ENCODE measurements around the gene DISC1. TPM values are rescaled to one million over a fixed set of nuclear protein-coding genes. Genes with fewer than 3 reads are reported as not detected.

The DISC1 gene
- total and polyA plus RNA-seq, 2 donors (not counting 1 experiment from before 2014, with no cell fraction given), result 2.0 to 4.3 TPM

- Histone ChIP-seq H4K20me1 (ENCODE audit: control insufficient read depth, extremely low read depth, insufficient read depth, low read length) (no peaks in the 10 kb centered on the region), H3K4me1 (ENCODE audit: control insufficient read depth, extremely low read depth, insufficient read depth, low read length) (no peaks in the 10 kb centered on the region), H3K27ac (ENCODE audit: insufficient read depth, low read length) (no peak overlapping the region), H3K79me2 (ENCODE audit: control insufficient read depth, insufficient read depth, low read length) (no peaks in the 10 kb centered on the region), H2AFZ (ENCODE audit: low read length) (no peak overlapping the region), H3K9me3 (ENCODE audit: control insufficient read depth, insufficient read depth, low read depth, low read length) (no peaks in the 10 kb centered on the region), H3K36me3 (ENCODE audit: control insufficient read depth, insufficient read depth, low read length) (no peaks in the 10 kb centered on the region), H3K9ac (ENCODE audit: insufficient read depth, low read length) (no peak overlapping the region), H3K4me2 (ENCODE audit: extremely low read depth, insufficient read depth, low read length) (no peak overlapping the region), H3K27me3 (ENCODE audit: control insufficient read depth, insufficient read depth, low read length) (no peaks in the 10 kb centered on the region), H3K4me3 (replicated peaks in 1 of 4; ENCODE audit: control extremely low read depth in 1 of 4, insufficient read depth in 1 of 4, low read depth in 3 of 4, low read length in 4 of 4) (no peak overlapping the region)
- DNase-seq (ENCODE audit: low read depth in 2 of 2), result no peak
- TF ChIP-seq CTCF (conservative IDR thresholded peaks at IDR 0.05 in 1 of 2, IDR thresholded peaks at IDR 0.05 in 1 of 2; ENCODE audit: low read depth in 1 of 2, low read length in 2 of 2) (no peak), EZH2 (IDR thresholded peaks at IDR 0.05; ENCODE audit: low read length, missing control alignments) (no peak)
Observed at GRCh38 chr1:231720652-231721325, 94.2 kb downstream of the DISC1 start.

GRCh38 chr1:231721436-231721835 lies 94.8 kb downstream of the DISC1 start:
- Histone ChIP-seq H4K20me1 (ENCODE audit: control insufficient read depth, extremely low read depth, insufficient read depth, low read length) (no peaks in the 10 kb centered on the region), H3K4me1 (ENCODE audit: control insufficient read depth, extremely low read depth, insufficient read depth, low read length) (no peaks in the 10 kb centered on the region), H3K9ac (ENCODE audit: insufficient read depth, low read length) (no peak overlapping the region), H3K4me2 (ENCODE audit: extremely low read depth, insufficient read depth, low read length) (no peak overlapping the region), H3K4me3 (replicated peaks in 1 of 4; ENCODE audit: control extremely low read depth in 1 of 4, insufficient read depth in 1 of 4, low read depth in 3 of 4, low read length in 4 of 4) (no peak overlapping the region), H3K36me3 (ENCODE audit: control insufficient read depth, insufficient read depth, low read length) (no peaks in the 10 kb centered on the region), H3K79me2 (ENCODE audit: control insufficient read depth, insufficient read depth, low read length) (no peaks in the 10 kb centered on the region), H2AFZ (ENCODE audit: low read length) (no peak overlapping the region), H3K27ac (ENCODE audit: insufficient read depth, low read length) (no peak overlapping the region), H3K9me3 (ENCODE audit: control insufficient read depth, insufficient read depth, low read depth, low read length) (no peaks in the 10 kb centered on the region), H3K27me3 (ENCODE audit: control insufficient read depth, insufficient read depth, low read length) (no peaks in the 10 kb centered on the region)
- no peak for TF ChIP-seq CTCF (conservative IDR thresholded peaks at IDR 0.05 in 1 of 2, IDR thresholded peaks at IDR 0.05 in 1 of 2; ENCODE audit: low read depth in 1 of 2, low read length in 2 of 2)
- TF ChIP-seq EZH2 (IDR thresholded peaks at IDR 0.05; ENCODE audit: low read length, missing control alignments), result no peak
- DNase-seq (ENCODE audit: low read depth in 2 of 2), result no peak

GRCh38 chr1:231722356-231722755 lies 95.8 kb downstream of the DISC1 start:
- TF ChIP-seq EZH2 (IDR thresholded peaks at IDR 0.05; ENCODE audit: low read length, missing control alignments) (no peak), CTCF (conservative IDR thresholded peaks at IDR 0.05 in 1 of 2, IDR thresholded peaks at IDR 0.05 in 1 of 2; ENCODE audit: low read depth in 1 of 2, low read length in 2 of 2) (no peak)
- no peak overlapping the region for H3K4me2 ChIP-seq (ENCODE audit: extremely low read depth, insufficient read depth, low read length)

More at GRCh38 chr1:231722356-231722755, 95.8 kb downstream of the DISC1 start:
- no peak for DNase-seq (ENCODE audit: low read depth in 2 of 2)
- Histone ChIP-seq H2AFZ (ENCODE audit: low read length) (no peak overlapping the region), H3K79me2 (ENCODE audit: control insufficient read depth, insufficient read depth, low read length) (no peaks in the 10 kb centered on the region), H3K9me3 (ENCODE audit: control insufficient read depth, insufficient read depth, low read depth, low read length) (no peaks in the 10 kb centered on the region), H3K36me3 (ENCODE audit: control insufficient read depth, insufficient read depth, low read length) (no peaks in the 10 kb centered on the region), H3K27ac (ENCODE audit: insufficient read depth, low read length) (no peak overlapping the region), H3K4me1 (ENCODE audit: control insufficient read depth, extremely low read depth, insufficient read depth, low read length) (no peaks in the 10 kb centered on the region), H3K4me3 (replicated peaks in 1 of 4; ENCODE audit: control extremely low read depth in 1 of 4, insufficient read depth in 1 of 4, low read depth in 3 of 4, low read length in 4 of 4) (no peak overlapping the region), H3K9ac (ENCODE audit: insufficient read depth, low read length) (no peak overlapping the region), H3K27me3 (ENCODE audit: control insufficient read depth, insufficient read depth, low read length) (no peaks in the 10 kb centered on the region), H4K20me1 (ENCODE audit: control insufficient read depth, extremely low read depth, insufficient read depth, low read length) (no peaks in the 10 kb centered on the region)

Measured in fibroblast of lung (primary cell).